ENCODE data around the gene SH3GL3.

Gene SH3GL3

DNA sequence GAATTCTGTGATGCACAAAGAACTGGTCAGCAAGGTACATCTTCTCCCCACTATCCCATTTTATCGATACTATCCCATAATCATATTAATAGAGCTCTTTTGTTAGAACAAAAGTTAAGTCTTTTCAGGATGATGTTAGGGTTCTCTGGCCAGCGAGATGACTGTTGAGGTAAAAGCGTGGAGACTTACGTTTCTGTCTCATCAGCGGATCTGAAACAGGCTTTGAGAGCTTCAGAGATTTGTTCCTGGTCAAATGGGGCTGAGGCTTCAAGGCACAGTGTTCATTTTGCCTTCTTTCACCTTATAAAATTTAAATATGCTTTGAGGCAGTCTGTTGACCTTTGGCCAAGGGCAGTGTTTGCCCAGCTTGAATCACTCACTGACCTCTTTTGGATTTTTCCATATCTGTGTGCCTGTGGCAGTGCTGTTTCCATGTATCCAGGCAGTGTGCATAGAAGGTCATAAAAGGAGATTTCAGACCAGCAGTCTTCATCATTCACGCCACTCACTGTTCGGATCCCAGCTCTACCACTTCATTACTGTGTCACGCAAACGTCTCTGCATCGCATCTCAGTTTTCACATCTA lies 209.9 kb downstream of the SH3GL3 start:
- Histone ChIP-seq H3K36me3 (ENCODE audit: low read length) (no peaks in the 10 kb centered on the region), H4K20me1 (ENCODE audit: low read depth, low read length) (no peaks in the 10 kb centered on the region), H3K27me3 (ENCODE audit: low read length) (no peaks in the 10 kb centered on the region), H3K9ac (ENCODE audit: low read length) (no peak overlapping the region), H2AFZ (ENCODE audit: low read depth, low read length, severe bottlenecking) (no peak overlapping the region), H3K4me3 (ENCODE audit: insufficient read depth, low read length, poor library complexity, severe bottlenecking) (no peak overlapping the region), H3K9me3 (ENCODE audit: insufficient read depth, low read length) (no peaks in the 10 kb centered on the region), H3K9me2 (replicated peaks; ENCODE audit: insufficient read depth, low read length) (no peaks in the 10 kb centered on the region), H3F3A (ENCODE audit: insufficient read depth) (no peaks in the 10 kb centered on the region), H3K79me2 (ENCODE audit: insufficient read depth, low read length) (no peaks in the 10 kb centered on the region), H3K4me2 (ENCODE audit: low read depth, low read length, poor library complexity, severe bottlenecking) (no peak overlapping the region), H3K27ac (ENCODE audit: low read depth, low read length) (no peak overlapping the region)
- TF ChIP-seq CTCF (IDR thresholded peaks at IDR 0.05; ENCODE audit: insufficient read depth, low read length, poor library complexity, severe bottlenecking) (no peak), EZH2phosphoT487 (conservative IDR thresholded peaks at IDR 0.05; ENCODE audit: low read length) (no peak)

- H3K36me3 ChIP-seq (ENCODE audit: low read length), result no peaks in the 10 kb centered on the region
- H3K9ac ChIP-seq (ENCODE audit: low read length), result no peak overlapping the region
Observed at GRCh38 chr15:83657549-83657948, 210.4 kb downstream of the SH3GL3 start.

DNA sequence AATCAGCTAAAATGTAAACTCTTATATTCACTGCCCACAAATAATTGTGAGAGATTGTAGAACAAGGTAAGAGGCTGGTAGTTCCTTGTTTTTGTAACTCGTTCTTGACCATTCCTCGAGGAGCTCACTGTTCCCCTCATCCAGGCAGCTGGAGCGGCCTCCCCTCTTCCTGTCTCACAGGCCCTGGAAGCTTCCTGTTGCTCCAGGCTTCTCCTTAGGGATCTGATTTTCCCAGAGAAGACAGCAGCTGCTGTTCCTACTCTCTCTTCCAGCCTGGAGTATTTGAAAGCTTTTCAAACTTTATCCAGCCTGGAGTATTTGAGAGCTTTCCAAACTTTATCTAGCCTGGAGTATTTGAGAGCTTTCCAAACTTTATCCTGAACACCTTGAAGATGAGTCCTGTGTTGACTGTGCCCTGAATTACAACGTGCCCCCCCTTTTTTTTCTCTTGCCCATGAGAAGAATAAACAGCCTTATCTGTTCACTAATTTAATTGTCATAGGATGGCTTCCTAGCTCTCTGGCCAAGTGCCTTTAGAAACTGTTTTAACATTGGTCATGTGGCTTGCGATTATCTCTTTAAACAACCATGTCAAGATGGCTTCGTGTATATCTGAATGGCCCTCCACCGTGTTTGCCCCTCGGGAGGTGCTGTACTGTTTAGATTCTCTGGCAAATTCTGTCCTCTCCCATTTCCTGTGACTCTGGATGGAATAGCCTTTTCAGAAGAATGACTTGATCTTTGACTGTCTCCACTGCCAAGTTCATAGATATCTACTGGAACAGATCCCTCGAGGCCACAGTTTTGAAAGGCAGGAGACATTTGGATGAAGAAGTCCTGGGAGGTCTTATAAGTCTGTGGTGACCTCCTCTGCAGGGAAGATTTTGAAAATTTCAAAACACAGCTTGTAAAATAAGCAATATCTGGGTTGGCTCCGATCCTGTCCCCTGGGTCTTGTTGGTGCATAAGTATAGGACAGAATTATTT lies 211.6 kb downstream of the SH3GL3 start:
- no peaks in the 10 kb centered on the region for H3K36me3 ChIP-seq (ENCODE audit: low read length)
- no peaks in the 10 kb centered on the region for H3K79me2 ChIP-seq (ENCODE audit: insufficient read depth, low read length)
- no peaks in the 10 kb centered on the region for H4K20me1 ChIP-seq (ENCODE audit: low read depth, low read length)
- no peaks in the 10 kb centered on the region for H3K9me2 ChIP-seq (replicated peaks; ENCODE audit: insufficient read depth, low read length)
- no peak overlapping the region for H3K27ac ChIP-seq (ENCODE audit: low read depth, low read length)
- no peak overlapping the region for H3K4me3 ChIP-seq (ENCODE audit: insufficient read depth, low read length, poor library complexity, severe bottlenecking)
- no peaks in the 10 kb centered on the region for H3K9me3 ChIP-seq (ENCODE audit: insufficient read depth, low read length)
- H3K9ac ChIP-seq (ENCODE audit: low read length), result no peak overlapping the region
- H2AFZ ChIP-seq (ENCODE audit: low read depth, low read length, severe bottlenecking), result no peak overlapping the region
- no peaks in the 10 kb centered on the region for H3F3A ChIP-seq (ENCODE audit: insufficient read depth)
- H3K27me3 ChIP-seq (ENCODE audit: low read length), result no peaks in the 10 kb centered on the region
- H3K4me2 ChIP-seq (ENCODE audit: low read depth, low read length, poor library complexity, severe bottlenecking), result no peak overlapping the region
- TF ChIP-seq EZH2phosphoT487 (conservative IDR thresholded peaks at IDR 0.05; ENCODE audit: low read length) (no peak), CTCF (IDR thresholded peaks at IDR 0.05; ENCODE audit: insufficient read depth, low read length, poor library complexity, severe bottlenecking) (no peak)

More at GRCh38 chr15:83657549-83657948, 210.4 kb downstream of the SH3GL3 start:
- Histone ChIP-seq H3K9me2 (replicated peaks; ENCODE audit: insufficient read depth, low read length) (no peaks in the 10 kb centered on the region), H3K4me2 (ENCODE audit: low read depth, low read length, poor library complexity, severe bottlenecking) (no peak overlapping the region), H3F3A (ENCODE audit: insufficient read depth) (no peaks in the 10 kb centered on the region), H3K9me3 (ENCODE audit: insufficient read depth, low read length) (no peaks in the 10 kb centered on the region), H4K20me1 (ENCODE audit: low read depth, low read length) (no peaks in the 10 kb centered on the region), H3K27me3 (ENCODE audit: low read length) (no peaks in the 10 kb centered on the region), H3K27ac (ENCODE audit: low read depth, low read length) (no peak overlapping the region), H3K4me3 (ENCODE audit: insufficient read depth, low read length, poor library complexity, severe bottlenecking) (no peak overlapping the region), H2AFZ (ENCODE audit: low read depth, low read length, severe bottlenecking) (no peak overlapping the region), H3K79me2 (ENCODE audit: insufficient read depth, low read length) (no peaks in the 10 kb centered on the region)
- TF ChIP-seq CTCF (IDR thresholded peaks at IDR 0.05; ENCODE audit: insufficient read depth, low read length, poor library complexity, severe bottlenecking) (no peak), EZH2phosphoT487 (conservative IDR thresholded peaks at IDR 0.05; ENCODE audit: low read length) (no peak)

Data from SU-DHL-6 (cell line).